HCT116 (cell line): ENCODE measurements around the gene LAD1. TPM values are rescaled to one million over a fixed set of nuclear protein-coding genes. Genes with fewer than 3 reads are reported as not detected.

Source experiments
- ATAC-seq: fragments of 200-7000 bp; cut with Tn5 transposase; 2 replicates; pipeline ENCODE4 v1.9.1; 2020; ENCODE audit warnings: mild to moderate bottlenecking, moderate library complexity
- BruUV-seq: library from RNA; stranded (reverse); fragments of 400-500 nt; replicated peaks from 2 replicates; lab custom pipeline; 2021; lab: Mats Ljungman, UMichigan
- CTCF ChIA-PET: fragments of 300-600 bp; sonication (Branson Sonifier 250); formaldehyde crosslinking; loops from one replicate; lab custom pipeline; 2021; ENCODE audit warnings: antibody characterized with exemption; lab: Charles Lee
- POLR2A ChIA-PET: fragments of 300-600, 350-600 bp; sonication (Branson Sonifier 250); formaldehyde crosslinking; loops from one replicate; lab custom pipeline; 2021; ENCODE audit warnings: antibody characterized with exemption; lab: Charles Lee
- RAD21 ChIA-PET, 2 experiments: fragments of 300-600 bp; sonication (Branson Sonifier 250); formaldehyde crosslinking; loops; one replicate each; lab custom pipeline; 2023; ENCODE audit warnings: low total read pairs in 2 of 2; ENCODE audit not compliant: uncharacterized antibody in 2 of 2, unreplicated experiment in 2 of 2, low non-redundant PET in 1 of 2; lab: Charles Lee
- DNase-seq: peaks from one replicate; pipeline ENCODE4 v3.0.0-alpha.2; 2010; ENCODE audit warnings: low read depth, low spot score
- H2AFZ ChIP-seq: fragments of 200-600 bp; shearing (Covaris generic), sonication (generic); 2 replicates; pipeline ENCODE4 v1.6.1; 2017; ENCODE audit warnings: low read depth, mixed run types, mixed read lengths, antibody characterized with exemption, low read length; ENCODE audit not compliant: poor library complexity, severe bottlenecking
- H3K27ac ChIP-seq: 2 replicates; pipeline ENCODE4 v1.5.1; 2012; ENCODE audit warnings: low read depth, low read length
- H3K27me3 ChIP-seq: fragments of 200-600 bp; sonication (generic); 2 replicates; pipeline ENCODE4 v1.6.1; 2016; ENCODE audit warnings: mixed run types, low read length, mixed read lengths; ENCODE audit not compliant: insufficient read depth
- H3K36me3 ChIP-seq, 2 experiments: fragments of 200-500 bp in 1 of 2; fragments of 200-600 bp in 1 of 2; sonication (Bioruptor generic) in 1 of 2; sonication (generic) in 1 of 2; 2 replicates each; pipeline versions ENCODE4 v1.5.1 to v1.6.1; 2014 to 2016; ENCODE audit warnings: low read length in 2 of 2, inconsistent platforms in 1 of 2, mixed read lengths in 1 of 2, mixed run types in 1 of 2; ENCODE audit not compliant: insufficient read depth in 2 of 2, control insufficient read depth in 1 of 2
- H3K4me1 ChIP-seq, 2 experiments: fragments of 200-600 bp in 1 of 2; sonication (generic) in 1 of 2; 2 replicates each; pipeline versions ENCODE4 v1.5.1 to v1.6.1; 2012 to 2017; ENCODE audit warnings: low read length in 2 of 2, inconsistent platforms in 1 of 2, mild to moderate bottlenecking in 1 of 2, mixed read lengths in 1 of 2, mixed run types in 1 of 2, moderate library complexity in 1 of 2; ENCODE audit not compliant: insufficient read depth in 2 of 2, control insufficient read depth in 1 of 2
- H3K4me2 ChIP-seq: fragments of 200-600 bp; sonication (generic); 2 replicates; pipeline ENCODE4 v1.6.1; 2017; ENCODE audit warnings: mixed run types, low read length, mixed read lengths
- H3K4me3 ChIP-seq, 2 experiments: fragments of 200-600 bp in 1 of 2; sonication (generic) in 1 of 2; replicated peaks in 1 of 2; 2 replicates each; pipeline ENCODE4 v1.5.1; 2011 to 2016; ENCODE audit warnings: low read length in 2 of 2, control low read depth in 1 of 2, low read depth in 1 of 2, mild to moderate bottlenecking in 1 of 2, mixed read lengths in 1 of 2, mixed run types in 1 of 2
- H3K79me2 ChIP-seq: fragments of 200-600 bp; sonication (generic); 2 replicates; pipeline ENCODE4 v1.6.1; 2017; ENCODE audit warnings: mild to moderate bottlenecking, mixed run types, low read length, moderate library complexity, mixed read lengths; ENCODE audit not compliant: insufficient read depth
- H3K9ac ChIP-seq: fragments of 200-600 bp; sonication (generic); 2 replicates; pipeline ENCODE4 v1.6.1; 2016; ENCODE audit warnings: low read length, mixed read lengths
- H3K9me2 ChIP-seq: fragments of 200-600 bp; sonication (generic), shearing (Covaris generic); 2 replicates; pipeline ENCODE4 v1.6.1; 2017; ENCODE audit warnings: mixed run types, mild to moderate bottlenecking, moderate library complexity; ENCODE audit not compliant: insufficient read depth
- H3K9me3 ChIP-seq, 2 experiments: fragments of 200-500 bp in 1 of 2; fragments of 200-600 bp in 1 of 2; sonication (Bioruptor generic) in 1 of 2; sonication (generic) in 1 of 2; 2 replicates each; pipeline ENCODE4 v1.6.1; 2014 to 2017; ENCODE audit warnings: low read length in 2 of 2, mixed read lengths in 2 of 2, inconsistent platforms in 1 of 2, low read depth in 1 of 2, mild to moderate bottlenecking in 1 of 2, mixed run types in 1 of 2, moderate library complexity in 1 of 2; ENCODE audit not compliant: control insufficient read depth in 1 of 2, insufficient read depth in 1 of 2
- H4K20me1 ChIP-seq: fragments of 200-600 bp; sonication (generic), shearing (Covaris generic); 2 replicates; pipeline ENCODE4 v1.6.1; 2017; ENCODE audit warnings: mixed run types, mild to moderate bottlenecking, moderate library complexity; ENCODE audit not compliant: insufficient read depth
- CEBPB ChIP-seq: IDR thresholded peaks from 2 replicates; pipeline ENCODE4 v1.6.1; 2012; ENCODE audit warnings: low read depth
- EGR1 ChIP-seq: IDR thresholded peaks from 2 replicates; pipeline ENCODE4 v1.6.1; 2012; ENCODE audit warnings: low read depth
- ELF1 ChIP-seq: IDR thresholded peaks from 2 replicates; pipeline ENCODE4 v1.6.1; 2012; ENCODE audit warnings: low read depth, borderline replicate concordance
- EZH2phosphoT487 ChIP-seq: fragments of 200-600 bp; IDR thresholded peaks from 2 replicates; pipeline ENCODE4 v1.6.1; 2018; ENCODE audit warnings: antibody characterized with exemption, borderline replicate concordance
- FOSL1 ChIP-seq: IDR thresholded peaks from 2 replicates; pipeline ENCODE4 v1.6.1; 2012; ENCODE audit warnings: low read depth
- POLR2A ChIP-seq: IDR thresholded peaks from 2 replicates; pipeline ENCODE4 v1.7.0; 2011; ENCODE audit warnings: borderline replicate concordance; ENCODE audit not compliant: insufficient read depth, insufficient read length; ENCODE audit errors: extremely low read depth
- POLR2AphosphoS5 ChIP-seq: IDR thresholded peaks from 2 replicates; pipeline ENCODE4 v1.6.1; 2011; ENCODE audit warnings: mild to moderate bottlenecking, low read depth, low read length, moderate library complexity
- RAD21 ChIP-seq: IDR thresholded peaks from 2 replicates; pipeline ENCODE4 v1.6.1; 2012; ENCODE audit warnings: low read depth, mild to moderate bottlenecking
- SP1 ChIP-seq: IDR thresholded peaks from 2 replicates; pipeline ENCODE4 v1.6.1; 2012; ENCODE audit warnings: low read depth
- SRF ChIP-seq: IDR thresholded peaks from 2 replicates; pipeline ENCODE4 v1.6.1; 2012; ENCODE audit warnings: low read depth
- TCF7L2 ChIP-seq: IDR thresholded peaks from 2 replicates; pipeline ENCODE4 v1.7.0; 2011; ENCODE audit warnings: borderline replicate concordance, inconsistent platforms; ENCODE audit not compliant: insufficient read depth, insufficient read length; ENCODE audit errors: extremely low read depth
- YY1 ChIP-seq: IDR thresholded peaks from 2 replicates; pipeline ENCODE4 v1.6.1; 2011; ENCODE audit warnings: low read length, low read depth, moderate library complexity, mild to moderate bottlenecking; ENCODE audit not compliant: insufficient replicate concordance; ENCODE audit errors: extremely low read depth
- ZFX ChIP-seq: fragments of 450-650 bp; IDR thresholded peaks from 2 replicates; pipeline ENCODE4 v1.6.1; 2017
- ZNF274 ChIP-seq: fragments of 200-500 bp; sonication (Bioruptor generic); IDR thresholded peaks from 2 replicates; pipeline ENCODE4 v1.6.1; 2014; ENCODE audit warnings: mild to moderate bottlenecking, low read depth, low read length, inconsistent platforms
- intact Hi-C: fragments of 100-400 bp; cut with micrococcal nuclease; formaldehyde crosslinking; loops from 2 replicates; pipeline ENCODE4 v1.10.0; 2022
- total RNA-seq: library from RNA; stranded (reverse); gene quantifications from one replicate; pipeline ENCODE4 v1.2.1, GENCODE V29; 2021; ENCODE audit not compliant: unreplicated experiment
- TF ChIP-seq, protein P1 (sequence below): IDR thresholded peaks from 2 replicates; pipeline ENCODE4 v1.6.1; 2011; ENCODE audit warnings: mild to moderate bottlenecking, low read length, moderate library complexity; ENCODE audit not compliant: insufficient replicate concordance; ENCODE audit errors: extremely low read depth
- TF ChIP-seq, protein P2 (sequence below), 3 experiments: fragments of 200-600 bp in 1 of 3; sonication (generic) in 1 of 3; IDR thresholded peaks in 2 of 3; conservative IDR thresholded peaks in 1 of 3; 2 replicates each; pipeline ENCODE4 v1.5.1; 2012 to 2017; ENCODE audit warnings: low read depth in 2 of 3, low read length in 2 of 3, antibody characterized with exemption in 1 of 3, borderline replicate concordance in 1 of 3, control low read depth in 1 of 3, mild to moderate bottlenecking in 1 of 3, mixed read lengths in 1 of 3, mixed run types in 1 of 3, moderate library complexity in 1 of 3; ENCODE audit not compliant: insufficient read depth in 1 of 3
- TF ChIP-seq, protein P3 (sequence below): IDR thresholded peaks from 2 replicates; pipeline ENCODE4 v1.6.1; 2012
- TF ChIP-seq, protein P4 (sequence below): IDR thresholded peaks from 2 replicates; pipeline ENCODE4 v1.6.1; 2012
- TF ChIP-seq, protein P5 (sequence below): IDR thresholded peaks from 2 replicates; pipeline ENCODE4 v1.6.1; 2012; ENCODE audit warnings: low read depth

The LAD1 gene
- total RNA-seq, 1 experiment from 2014 or later: 56.1 TPM

DNA sequence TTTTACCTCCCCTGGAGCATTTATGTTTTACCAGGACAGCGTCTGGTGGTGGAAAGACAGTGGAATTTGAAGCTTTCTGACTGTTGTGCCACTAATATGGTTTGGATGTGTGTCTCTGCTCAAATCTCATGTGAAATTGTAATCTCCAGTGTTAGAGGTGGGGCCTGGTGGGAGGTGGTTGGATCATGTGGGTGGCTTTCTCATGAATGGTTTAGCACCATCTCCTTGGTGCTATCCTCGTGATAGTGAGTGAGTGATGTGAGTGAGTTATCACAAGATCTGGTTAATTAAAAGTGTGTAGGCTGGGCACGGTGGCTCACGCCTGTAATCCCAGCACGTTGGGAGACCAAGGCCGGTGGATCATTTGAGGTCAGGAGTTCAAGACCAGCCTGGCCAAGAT is 46.2 kb upstream of the LAD1 start:
- no peak overlapping the region for H3K4me2 ChIP-seq
- no peaks in the 10 kb centered on the region for H3K79me2 ChIP-seq
- DNase-seq (no peak), ATAC-seq (no peak)
- H3K4me1 ChIP-seq: peaks cover 7 to 19% of the 10 kb centered on the region in 2 experiments; a peak in 3 of 4 replicates
- H3K9me3 ChIP-seq: no peaks in the 10 kb centered on the region
- no peak overlapping the region for H3K9ac ChIP-seq
- TF ChIP-seq EGR1 (no peak), ELF1 (no peak), ZFX (no peak), FOSL1 (no peak), POLR2A (no peak), CEBPB (no peak), TCF7L2 (no peak), ZNF274 (no peak), SRF (no peak), YY1 (no peak), RAD21 (no peak), EZH2phosphoT487 (no peak), SP1 (no peak), POLR2AphosphoS5 (no peak)
- TF ChIP-seq, protein P1, sequence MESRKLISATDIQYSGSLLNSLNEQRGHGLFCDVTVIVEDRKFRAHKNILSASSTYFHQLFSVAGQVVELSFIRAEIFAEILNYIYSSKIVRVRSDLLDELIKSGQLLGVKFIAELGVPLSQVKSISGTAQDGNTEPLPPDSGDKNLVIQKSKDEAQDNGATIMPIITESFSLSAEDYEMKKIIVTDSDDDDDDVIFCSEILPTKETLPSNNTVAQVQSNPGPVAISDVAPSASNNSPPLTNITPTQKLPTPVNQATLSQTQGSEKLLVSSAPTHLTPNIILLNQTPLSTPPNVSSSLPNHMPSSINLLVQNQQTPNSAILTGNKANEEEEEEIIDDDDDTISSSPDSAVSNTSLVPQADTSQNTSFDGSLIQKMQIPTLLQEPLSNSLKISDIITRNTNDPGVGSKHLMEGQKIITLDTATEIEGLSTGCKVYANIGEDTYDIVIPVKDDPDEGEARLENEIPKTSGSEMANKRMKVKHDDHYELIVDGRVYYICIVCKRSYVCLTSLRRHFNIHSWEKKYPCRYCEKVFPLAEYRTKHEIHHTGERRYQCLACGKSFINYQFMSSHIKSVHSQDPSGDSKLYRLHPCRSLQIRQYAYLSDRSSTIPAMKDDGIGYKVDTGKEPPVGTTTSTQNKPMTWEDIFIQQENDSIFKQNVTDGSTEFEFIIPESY: no peak
- TF ChIP-seq, protein P2, sequence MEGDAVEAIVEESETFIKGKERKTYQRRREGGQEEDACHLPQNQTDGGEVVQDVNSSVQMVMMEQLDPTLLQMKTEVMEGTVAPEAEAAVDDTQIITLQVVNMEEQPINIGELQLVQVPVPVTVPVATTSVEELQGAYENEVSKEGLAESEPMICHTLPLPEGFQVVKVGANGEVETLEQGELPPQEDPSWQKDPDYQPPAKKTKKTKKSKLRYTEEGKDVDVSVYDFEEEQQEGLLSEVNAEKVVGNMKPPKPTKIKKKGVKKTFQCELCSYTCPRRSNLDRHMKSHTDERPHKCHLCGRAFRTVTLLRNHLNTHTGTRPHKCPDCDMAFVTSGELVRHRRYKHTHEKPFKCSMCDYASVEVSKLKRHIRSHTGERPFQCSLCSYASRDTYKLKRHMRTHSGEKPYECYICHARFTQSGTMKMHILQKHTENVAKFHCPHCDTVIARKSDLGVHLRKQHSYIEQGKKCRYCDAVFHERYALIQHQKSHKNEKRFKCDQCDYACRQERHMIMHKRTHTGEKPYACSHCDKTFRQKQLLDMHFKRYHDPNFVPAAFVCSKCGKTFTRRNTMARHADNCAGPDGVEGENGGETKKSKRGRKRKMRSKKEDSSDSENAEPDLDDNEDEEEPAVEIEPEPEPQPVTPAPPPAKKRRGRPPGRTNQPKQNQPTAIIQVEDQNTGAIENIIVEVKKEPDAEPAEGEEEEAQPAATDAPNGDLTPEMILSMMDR (IDR thresholded peaks at IDR 0.05 in 2 of 3, conservative IDR thresholded peaks at IDR 0.05 in 1 of 3; ENCODE audit: borderline replicate concordance in 1 of 3, insufficient read depth in 1 of 3, low read depth in 2 of 3, low read length in 2 of 3): no peak
- TF ChIP-seq, protein P3, sequence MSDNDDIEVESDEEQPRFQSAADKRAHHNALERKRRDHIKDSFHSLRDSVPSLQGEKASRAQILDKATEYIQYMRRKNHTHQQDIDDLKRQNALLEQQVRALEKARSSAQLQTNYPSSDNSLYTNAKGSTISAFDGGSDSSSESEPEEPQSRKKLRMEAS: no peak
- TF ChIP-seq, protein P4, sequence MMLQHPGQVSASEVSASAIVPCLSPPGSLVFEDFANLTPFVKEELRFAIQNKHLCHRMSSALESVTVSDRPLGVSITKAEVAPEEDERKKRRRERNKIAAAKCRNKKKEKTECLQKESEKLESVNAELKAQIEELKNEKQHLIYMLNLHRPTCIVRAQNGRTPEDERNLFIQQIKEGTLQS: no peak
- TF ChIP-seq, protein P5, sequence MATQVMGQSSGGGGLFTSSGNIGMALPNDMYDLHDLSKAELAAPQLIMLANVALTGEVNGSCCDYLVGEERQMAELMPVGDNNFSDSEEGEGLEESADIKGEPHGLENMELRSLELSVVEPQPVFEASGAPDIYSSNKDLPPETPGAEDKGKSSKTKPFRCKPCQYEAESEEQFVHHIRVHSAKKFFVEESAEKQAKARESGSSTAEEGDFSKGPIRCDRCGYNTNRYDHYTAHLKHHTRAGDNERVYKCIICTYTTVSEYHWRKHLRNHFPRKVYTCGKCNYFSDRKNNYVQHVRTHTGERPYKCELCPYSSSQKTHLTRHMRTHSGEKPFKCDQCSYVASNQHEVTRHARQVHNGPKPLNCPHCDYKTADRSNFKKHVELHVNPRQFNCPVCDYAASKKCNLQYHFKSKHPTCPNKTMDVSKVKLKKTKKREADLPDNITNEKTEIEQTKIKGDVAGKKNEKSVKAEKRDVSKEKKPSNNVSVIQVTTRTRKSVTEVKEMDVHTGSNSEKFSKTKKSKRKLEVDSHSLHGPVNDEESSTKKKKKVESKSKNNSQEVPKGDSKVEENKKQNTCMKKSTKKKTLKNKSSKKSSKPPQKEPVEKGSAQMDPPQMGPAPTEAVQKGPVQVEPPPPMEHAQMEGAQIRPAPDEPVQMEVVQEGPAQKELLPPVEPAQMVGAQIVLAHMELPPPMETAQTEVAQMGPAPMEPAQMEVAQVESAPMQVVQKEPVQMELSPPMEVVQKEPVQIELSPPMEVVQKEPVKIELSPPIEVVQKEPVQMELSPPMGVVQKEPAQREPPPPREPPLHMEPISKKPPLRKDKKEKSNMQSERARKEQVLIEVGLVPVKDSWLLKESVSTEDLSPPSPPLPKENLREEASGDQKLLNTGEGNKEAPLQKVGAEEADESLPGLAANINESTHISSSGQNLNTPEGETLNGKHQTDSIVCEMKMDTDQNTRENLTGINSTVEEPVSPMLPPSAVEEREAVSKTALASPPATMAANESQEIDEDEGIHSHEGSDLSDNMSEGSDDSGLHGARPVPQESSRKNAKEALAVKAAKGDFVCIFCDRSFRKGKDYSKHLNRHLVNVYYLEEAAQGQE: no peak
- H3K27me3 ChIP-seq: no peaks in the 10 kb centered on the region
- H4K20me1 ChIP-seq: no peaks in the 10 kb centered on the region
- no peaks in the 10 kb centered on the region for H3K9me2 ChIP-seq
- POLR2A ChIA-PET: no interaction called here
- intact Hi-C loops: no loop called here
- no peak overlapping the region for H3K27ac ChIP-seq
- RAD21 ChIA-PET: no interaction called here
- no peak overlapping the region for H3K4me3 ChIP-seq
- BruUV-seq: no TSS peak
- CTCF ChIA-PET: interaction anchor here (2.1 to 4.3 kb wide), 2 partner anchors 9 to 10 kb away, joined by 7 to 63 read pairs; no protein-coding TSS in a partner anchor
- no peak overlapping the region for H2AFZ ChIP-seq
- H3K36me3 ChIP-seq: no peaks in the 10 kb centered on the region
